GM21619 (cell line): ENCODE results near the gene ZNF516.

Experiments
- ATAC-seq: cut with Tn5 transposase; IDR thresholded peaks from one replicate; pipeline ENCODE4 v1.9.1; 2021; ENCODE audit not compliant: unreplicated experiment

ZNF516 gene

DNA sequence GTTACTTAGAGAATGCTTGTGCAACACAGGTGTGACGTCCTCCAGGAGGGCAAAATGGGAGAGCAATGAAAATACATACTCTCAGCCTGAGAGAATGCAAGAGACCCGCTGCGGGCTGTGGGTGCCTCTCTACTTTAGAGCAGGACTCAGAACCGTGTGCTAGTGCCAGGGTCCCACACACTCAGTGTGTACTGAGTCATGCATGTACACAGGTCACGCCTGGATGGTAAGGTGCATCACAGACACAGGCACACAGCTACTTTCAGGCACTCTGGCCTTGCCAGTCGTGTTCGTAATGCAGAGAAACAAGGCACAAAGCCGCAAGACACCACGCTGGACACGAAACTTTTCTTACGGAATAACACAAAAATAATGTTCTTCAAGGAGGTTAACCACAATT lies 125.3 kb downstream of the ZNF516 start:
- no peak for ATAC-seq

DNA sequence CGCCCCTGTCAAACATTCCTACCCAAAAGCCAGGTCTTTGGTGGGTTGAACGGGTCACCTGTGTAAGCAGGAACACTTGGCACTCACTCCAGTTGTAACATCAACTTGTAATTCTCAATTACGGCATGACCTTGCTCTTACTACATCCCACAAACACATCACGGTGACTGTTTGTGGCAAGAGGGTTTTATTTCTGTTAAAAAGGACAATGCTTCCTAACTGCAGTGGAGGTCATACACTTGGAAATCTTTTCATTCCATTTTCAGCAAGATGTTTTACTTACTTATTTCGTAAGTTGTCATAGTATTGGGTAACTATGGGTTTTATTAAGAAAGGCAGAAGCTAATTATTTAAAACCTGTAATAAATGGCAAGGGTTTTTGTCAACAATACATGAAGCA lies 126.1 kb downstream of the ZNF516 start:
- ATAC-seq = no peak

DNA sequence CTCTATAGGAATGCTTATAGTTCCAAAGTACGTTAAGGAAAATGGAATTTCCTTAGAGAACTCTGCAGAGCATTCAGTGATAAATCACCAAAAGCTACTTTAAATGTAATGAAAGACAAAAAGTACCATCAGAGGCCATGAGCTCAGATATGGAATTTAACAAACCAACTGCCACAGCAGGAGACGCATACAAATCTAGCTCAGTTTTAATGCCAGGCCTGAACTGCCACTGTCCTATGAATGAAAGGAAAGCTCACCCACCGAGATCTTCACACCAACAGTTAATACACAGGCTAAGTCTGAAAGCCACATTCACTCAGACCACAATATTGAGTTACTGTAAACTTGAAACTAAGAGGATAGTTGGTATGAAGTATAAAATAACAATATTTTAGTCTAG lies 126.8 kb downstream of the ZNF516 start:
- ATAC-seq = no peak

- no peak for ATAC-seq
Measured at GRCh38 chr18:76367168-76368125, 127.6 kb downstream of the ZNF516 start.

DNA sequence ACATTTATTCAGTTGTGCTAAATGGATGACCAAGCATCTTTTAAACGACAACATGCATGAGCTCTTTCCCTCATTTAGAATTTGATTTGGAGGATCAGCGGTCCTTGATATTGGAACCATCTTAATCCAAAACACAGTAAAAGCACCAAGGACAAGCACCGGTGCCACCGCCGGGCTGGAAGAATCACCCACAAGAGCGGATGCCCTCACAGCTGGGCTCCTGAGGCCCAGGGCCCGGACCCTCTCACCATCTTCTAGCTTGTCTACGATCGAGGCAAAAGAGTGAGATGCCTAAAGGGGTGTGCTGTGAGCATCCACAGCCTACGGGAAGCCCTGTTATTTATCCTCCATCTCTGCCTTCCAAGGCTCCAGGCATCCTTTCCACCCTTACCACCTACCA lies 129.5 kb downstream of the ZNF516 start:
- no peak for ATAC-seq

DNA sequence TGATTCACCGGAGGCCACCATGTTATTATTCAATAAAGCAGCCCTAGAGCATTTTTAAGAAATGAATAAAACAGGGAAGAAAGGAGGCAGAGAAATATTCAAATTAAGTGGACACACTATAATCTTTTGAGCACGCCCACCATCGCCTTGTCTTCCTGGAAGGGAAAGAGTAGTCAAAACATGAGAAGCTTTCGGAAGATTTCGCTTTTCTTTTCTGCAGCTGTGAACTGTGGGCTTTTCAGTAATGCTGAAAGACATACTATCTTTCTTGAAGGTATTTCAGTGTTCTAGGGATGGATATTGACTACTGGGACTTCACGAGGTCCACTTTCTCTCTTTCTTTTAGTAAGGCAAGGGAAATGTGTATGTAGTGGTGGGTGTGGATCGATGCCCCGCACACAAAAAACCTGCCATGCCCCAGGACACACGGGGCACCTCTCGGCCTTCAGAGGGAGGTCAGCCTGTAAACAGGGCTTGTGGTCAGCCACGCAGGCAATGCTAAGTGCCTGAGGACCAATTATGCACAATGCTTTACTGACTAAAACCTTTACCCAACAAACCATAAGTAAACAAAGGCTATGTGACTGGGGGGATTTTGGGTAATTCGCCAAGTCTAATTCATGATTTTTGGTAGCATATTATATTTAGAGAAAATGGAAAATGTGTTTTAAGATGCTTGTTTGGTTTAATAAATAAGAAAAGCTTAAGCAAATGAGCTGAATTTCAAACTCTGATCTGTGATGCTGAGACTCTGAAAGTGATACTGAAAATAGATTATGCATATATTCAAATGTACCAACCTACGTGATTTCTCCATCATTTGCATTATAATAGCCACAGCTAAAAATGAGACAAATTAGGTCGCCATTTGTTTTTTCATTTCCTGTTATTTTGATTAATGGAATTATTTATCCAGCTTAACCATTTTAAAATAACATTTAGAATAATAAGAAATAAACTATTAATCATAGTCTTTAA lies 130.5 kb downstream of the ZNF516 start:
- ATAC-seq = peak; percentile 89

GRCh38 chr18:76363436-76364120 lies 131.5 kb downstream of the ZNF516 start:
- ATAC-seq = no peak

DNA sequence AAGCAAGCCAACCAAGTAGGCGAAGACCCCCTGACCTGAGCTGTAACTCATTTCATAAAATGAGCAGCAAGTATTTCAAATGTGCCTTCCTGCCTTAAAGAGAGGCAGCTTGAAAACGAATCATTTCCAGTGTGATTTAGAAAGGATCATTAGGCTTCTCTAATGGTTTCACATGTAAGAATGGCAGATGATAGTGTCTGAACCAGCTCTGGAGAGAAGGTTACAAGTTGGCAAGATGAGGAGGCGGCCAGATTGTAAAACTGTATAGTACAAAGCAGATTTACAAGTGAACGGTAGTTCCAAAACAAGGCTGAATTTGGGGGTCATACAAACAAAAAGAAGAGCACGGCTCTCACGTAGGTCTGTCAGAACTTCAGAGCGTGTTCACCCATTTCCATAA lies 132.4 kb downstream of the ZNF516 start:
- ATAC-seq = no peak

GRCh38 chr18:76361219-76361618 lies 133.8 kb downstream of the ZNF516 start:
- ATAC-seq = no peak

DNA sequence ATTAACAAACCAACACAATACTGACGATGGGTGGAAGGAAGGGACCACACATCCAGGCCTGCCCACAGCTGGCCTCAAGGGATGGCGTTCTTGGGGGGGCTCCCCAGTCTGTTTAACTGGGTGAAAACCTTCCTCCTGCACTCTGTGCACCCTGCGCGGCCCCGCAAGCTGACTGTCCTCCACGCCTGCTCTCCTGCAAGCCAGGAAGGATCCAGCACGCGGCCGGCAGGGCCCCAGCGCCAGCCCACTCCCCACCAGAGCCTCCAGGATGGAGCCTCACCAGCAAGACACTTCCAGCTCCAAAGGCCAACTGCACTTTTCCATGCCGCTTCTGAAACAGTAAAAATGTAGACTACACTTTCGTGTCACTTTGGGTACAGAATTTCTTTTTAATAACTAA lies 135.1 kb downstream of the ZNF516 start:
- no peak for ATAC-seq

DNA sequence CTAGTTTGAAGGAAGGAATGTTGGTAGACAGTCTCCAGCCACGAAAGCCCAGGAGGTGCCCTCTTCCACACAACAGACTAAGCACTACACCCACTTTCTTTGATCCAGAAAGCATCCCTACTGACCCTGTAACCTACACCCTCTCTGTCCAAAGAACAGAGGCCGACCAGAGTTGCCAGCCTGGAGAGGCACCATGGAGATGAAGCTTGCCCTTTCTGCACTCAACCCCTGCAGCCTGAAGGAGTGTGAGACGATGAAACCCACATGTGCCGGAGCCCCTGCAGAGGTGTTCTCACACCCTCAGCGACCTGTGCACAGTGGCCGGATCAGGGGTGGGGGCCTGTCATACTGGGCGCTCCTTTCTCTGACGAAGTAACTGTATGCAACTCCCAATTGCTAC lies 136.3 kb downstream of the ZNF516 start:
- ATAC-seq = no peak

GRCh38 chr18:76357585-76358260 lies 137.3 kb downstream of the ZNF516 start:
- no peak for ATAC-seq

GRCh38 chr18:76357174-76357573 lies 137.9 kb downstream of the ZNF516 start:
- no peak for ATAC-seq

GRCh38 chr18:76356666-76357065 lies 138.4 kb downstream of the ZNF516 start:
- ATAC-seq = no peak

DNA sequence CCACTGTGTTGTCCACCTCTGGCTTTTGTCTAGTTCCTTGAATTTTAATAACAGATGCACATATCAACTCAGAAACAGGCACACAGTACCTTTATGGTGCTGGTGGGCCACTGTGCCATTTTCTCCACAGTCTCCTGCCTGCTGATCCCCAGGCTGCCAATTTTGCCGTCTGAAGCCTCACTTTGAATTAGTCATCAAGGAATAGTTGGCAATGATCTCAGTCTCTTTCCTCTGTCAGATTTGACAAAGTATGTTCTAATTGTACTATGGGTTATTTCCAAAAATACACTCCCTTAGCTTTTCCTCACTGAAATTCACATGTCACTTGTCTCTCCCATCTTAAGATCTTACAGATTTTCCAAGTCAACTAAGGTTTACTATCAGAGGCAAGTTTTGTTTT lies 140.7 kb downstream of the ZNF516 start:
- ATAC-seq = no peak

DNA sequence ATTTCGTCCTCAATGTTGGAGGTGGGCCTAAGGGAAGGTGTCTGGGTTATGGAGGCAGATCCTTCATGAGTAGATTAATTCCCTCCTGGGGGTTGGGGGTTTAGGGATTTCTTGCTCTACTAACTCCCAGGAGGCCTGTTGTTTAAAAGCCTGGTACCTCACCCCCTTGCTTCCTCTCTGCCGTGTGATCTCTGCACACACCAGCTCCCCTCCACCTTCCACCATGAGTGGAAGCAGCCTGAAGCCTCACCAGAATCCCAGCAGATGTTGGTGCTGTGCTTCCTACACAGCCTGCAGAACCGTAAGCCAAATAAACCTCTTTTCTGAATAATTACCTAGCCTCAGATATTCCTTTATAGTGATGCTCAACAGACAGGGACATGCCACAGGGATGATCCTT lies 141.5 kb downstream of the ZNF516 start:
- ATAC-seq = no peak

- ATAC-seq = no peak
Measured at GRCh38 chr18:76353046-76353445, 142.0 kb downstream of the ZNF516 start.

GRCh38 chr18:76351961-76352581 lies 143.0 kb downstream of the ZNF516 start:
- ATAC-seq = no peak

DNA sequence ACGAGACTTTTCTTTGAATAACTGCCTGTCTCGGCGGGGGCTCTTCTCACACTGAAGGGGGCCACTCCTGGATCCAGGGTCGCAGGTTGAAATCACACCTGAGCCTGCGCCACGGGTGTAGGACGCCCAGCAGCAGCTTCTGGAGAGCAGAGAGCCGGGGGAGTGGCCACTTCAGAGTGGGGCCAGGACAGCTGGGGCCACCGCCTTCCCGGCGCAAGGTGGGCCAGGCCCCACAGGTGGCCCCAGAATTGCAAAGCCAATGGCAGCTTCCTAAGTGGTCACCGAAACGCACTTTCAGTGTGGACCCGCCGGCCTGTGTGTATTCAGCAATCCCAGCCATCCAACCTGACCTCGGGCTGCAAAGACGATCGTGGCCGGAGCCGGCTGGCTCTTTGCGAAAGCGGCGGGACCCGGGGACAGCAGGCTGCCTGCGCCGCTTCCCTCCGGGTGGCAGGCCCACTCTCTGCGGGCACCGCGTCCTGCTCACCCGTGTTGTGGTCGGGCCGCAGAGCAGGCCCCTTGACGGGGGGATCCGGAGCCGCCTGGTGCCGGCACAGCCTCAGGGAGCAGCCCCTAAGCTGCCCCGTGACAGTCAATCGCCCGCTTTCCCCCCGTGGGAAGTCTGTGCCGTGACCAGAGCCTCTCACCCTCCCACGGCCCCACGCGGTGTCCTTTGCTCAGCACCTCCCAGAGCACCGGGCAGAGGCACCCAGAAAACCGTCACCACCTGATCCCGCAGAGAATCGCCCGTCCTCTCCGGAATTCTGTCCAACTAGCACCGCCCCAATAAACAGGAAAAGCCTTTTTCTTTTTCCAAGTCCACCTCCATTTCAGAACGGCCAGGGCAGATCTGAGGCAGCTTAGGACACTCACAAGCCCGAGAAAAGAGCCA lies 144.7 kb downstream of the ZNF516 start:
- no peak for ATAC-seq
